Endothelial cell of umbilical vein (primary cell): ENCODE measurements around the gene DEGS2. TPM values are rescaled to one million over a fixed set of nuclear protein-coding genes. Genes with fewer than 3 reads are reported as not detected.

Source experiments
- BruUV-seq: library from RNA; stranded (reverse); fragments of 400-500 nt; replicated peaks from 2 replicates; lab custom pipeline; 2021; lab: Mats Ljungman, UMichigan
- CTCF ChIA-PET: fragments of 300-600, 350-600 bp; sonication (Branson Sonifier 250); formaldehyde crosslinking; loops from one replicate; lab custom pipeline; 2021; ENCODE audit warnings: antibody characterized with exemption, inconsistent platforms; lab: Charles Lee
- POLR2A ChIA-PET: fragments of 300-600, 350-600 bp; sonication (Branson Sonifier 250); formaldehyde crosslinking; loops from one replicate; lab custom pipeline; 2021; ENCODE audit warnings: antibody characterized with exemption, inconsistent platforms; lab: Charles Lee
- DNase-seq: peaks from one replicate; pipeline ENCODE4 v3.0.0-alpha.2; 2011; ENCODE audit warnings: low read depth, low spot score
- FAIRE-seq: peaks from 2 replicates; lab custom pipeline; 2011; peaks lifted over from hg19 to GRCh38; lab: Jason Lieb, UNC
- H2AFZ ChIP-seq: 2 replicates; pipeline ENCODE4 v1.6.0; 2012; ENCODE audit warnings: low read depth, low read length, control low read depth, inconsistent platforms
- H3K27ac ChIP-seq: 2 replicates; pipeline ENCODE4 v1.5.1; 2011; ENCODE audit warnings: low read depth, mild to moderate bottlenecking, control low read depth, low read length, moderate library complexity; ENCODE audit not compliant: insufficient read depth
- H3K27me3 ChIP-seq, 2 experiments: 2 replicates each; pipeline versions ENCODE4 v1.6.0 to v1.6.1; 2011; ENCODE audit warnings: low read length in 2 of 2, mixed read lengths in 1 of 2; ENCODE audit not compliant: control insufficient read depth in 2 of 2, insufficient read depth in 2 of 2
- H3K36me3 ChIP-seq, 2 experiments: 2 replicates in 1 of 2; 3 replicates in 1 of 2; pipeline ENCODE4 v1.5.1; 2011; ENCODE audit warnings: low read length in 2 of 2, mild to moderate bottlenecking in 1 of 2, moderate library complexity in 1 of 2; ENCODE audit not compliant: control insufficient read depth in 2 of 2, insufficient read depth in 2 of 2; ENCODE audit errors: extremely low read depth in 1 of 2
- H3K4me1 ChIP-seq: 3 replicates; pipeline ENCODE4 v1.5.1; 2011; ENCODE audit warnings: mild to moderate bottlenecking, low read length; ENCODE audit not compliant: control insufficient read depth, insufficient read depth; ENCODE audit errors: extremely low read depth
- H3K4me2 ChIP-seq: 2 replicates; pipeline ENCODE4 v1.6.1; 2011; ENCODE audit warnings: low read length, control low read depth, mixed read lengths; ENCODE audit not compliant: insufficient read depth
- H3K4me3 ChIP-seq, 3 experiments: fragments of 200-600 bp in 1 of 3; sonication (generic), shearing (Covaris generic) in 1 of 3; replicated peaks in 1 of 3; 2 replicates each; pipeline ENCODE4 v1.5.1; 2011 to 2016; ENCODE audit warnings: control low read depth in 3 of 3, low read length in 3 of 3, mild to moderate bottlenecking in 2 of 3, inconsistent platforms in 1 of 3, low read depth in 1 of 3, moderate library complexity in 1 of 3; ENCODE audit not compliant: insufficient read depth in 1 of 3
- H3K79me2 ChIP-seq: 2 replicates; pipeline ENCODE4 v1.6.0; 2012; ENCODE audit warnings: low read length, inconsistent platforms; ENCODE audit not compliant: control insufficient read depth, insufficient read depth
- H3K9ac ChIP-seq: replicated peaks from 2 replicates; pipeline ENCODE3; 2011; ENCODE audit warnings: low read length, control low read depth; ENCODE audit not compliant: insufficient read depth; ENCODE audit errors: extremely low read depth
- H3K9me1 ChIP-seq: replicated peaks from 3 replicates; pipeline ENCODE4 v1.6.0; 2011; ENCODE audit warnings: mild to moderate bottlenecking, low read length; ENCODE audit not compliant: control insufficient read depth, insufficient read depth; ENCODE audit errors: extremely low read depth
- H3K9me3 ChIP-seq: replicated peaks from 2 replicates; pipeline ENCODE4 v1.5.1; 2012; ENCODE audit warnings: low read length, inconsistent platforms; ENCODE audit not compliant: control insufficient read depth, insufficient read depth
- H4K20me1 ChIP-seq: replicated peaks from 2 replicates; pipeline ENCODE3; 2011; ENCODE audit warnings: mild to moderate bottlenecking, low read length; ENCODE audit not compliant: control insufficient read depth, insufficient read depth; ENCODE audit errors: extremely low read depth
- EZH2 ChIP-seq: IDR thresholded peaks from 2 replicates; pipeline ENCODE4 v1.6.1; 2012; ENCODE audit warnings: borderline replicate concordance, low read depth, mild to moderate bottlenecking, moderate library complexity, low read length, inconsistent platforms; ENCODE audit not compliant: severe bottlenecking
- FOS ChIP-seq: IDR thresholded peaks from 2 replicates; pipeline ENCODE4 v1.6.1; 2011; ENCODE audit warnings: mild to moderate bottlenecking, low read length, moderate library complexity, borderline replicate concordance; ENCODE audit not compliant: insufficient read depth
- GATA2 ChIP-seq: IDR thresholded peaks from 2 replicates; pipeline ENCODE4 v1.7.0; 2011; ENCODE audit warnings: low read depth, mild to moderate bottlenecking, moderate library complexity, mixed read lengths, low read length; ENCODE audit not compliant: insufficient read length, insufficient read depth
- JUN ChIP-seq: IDR thresholded peaks from 2 replicates; pipeline ENCODE4 v1.6.1; 2011; ENCODE audit warnings: borderline replicate concordance, low read depth; ENCODE audit not compliant: insufficient read length, insufficient read depth
- MYC ChIP-seq: IDR thresholded peaks from one replicate; pipeline ENCODE4 v1.6.1; 2011; ENCODE audit warnings: mild to moderate bottlenecking, low read depth, low read length
- POLR2A ChIP-seq: IDR thresholded peaks from 2 replicates; pipeline ENCODE4 v1.6.1; 2012; ENCODE audit warnings: low read depth, mild to moderate bottlenecking, control low read depth, low read length
- POLR2AphosphoS5 ChIP-seq: IDR thresholded peaks from 2 replicates; pipeline ENCODE4 v1.6.1; 2012; ENCODE audit warnings: low read depth, mild to moderate bottlenecking, control low read depth, low read length, moderate library complexity; ENCODE audit not compliant: insufficient read depth
- dilution Hi-C: fragments of 300-500 bp; cut with MboI; formaldehyde crosslinking; loops from one replicate; pipeline ENCODE4 v1.15.0; 2019; ENCODE audit warnings: low sequenced_read_pairs; ENCODE audit not compliant: extremely low pct_ligation_motif_present
- intact Hi-C: fragments of 100-400 bp; cut with micrococcal nuclease; formaldehyde crosslinking; loops from one replicate; pipeline ENCODE4 v1.10.0; 2022
- polyA plus RNA-seq, 4 experiments: library from polyadenylated mRNA; depleted of rRNA in 3 of 4; stranded (reverse) in 3 of 4; unstranded in 1 of 4; fragments of >200 nt; gene quantifications; 2 replicates each; pipeline versions ENCODE4 v1.2.1 to v1.2.3, GENCODE V29; 2011 to 2012; ENCODE audit warnings: missing spikeins in 1 of 4
- total RNA-seq: library from RNA; stranded (reverse); gene quantifications from 2 replicates; pipeline ENCODE4 v1.2.3, GENCODE V29; 2021
- TF ChIP-seq, protein P1 (sequence below): IDR thresholded peaks from 2 replicates; pipeline ENCODE4 v1.6.1; 2011; ENCODE audit not compliant: insufficient read depth, insufficient read length
- TF ChIP-seq, protein P2 (sequence below), 2 donors: IDR thresholded peaks; 1 replicate in 1 of 2; 2 replicates in 1 of 2; pipeline ENCODE4 v1.5.1; 2011; ENCODE audit warnings: low read length in 2 of 2, mild to moderate bottlenecking in 2 of 2, moderate library complexity in 2 of 2, control low read depth in 1 of 2, inconsistent platforms in 1 of 2, low read depth in 1 of 2; ENCODE audit not compliant: insufficient read depth in 1 of 2; ENCODE audit errors: extremely low read depth in 1 of 2

DEGS2 gene
- total and polyA plus RNA-seq, 2 donors (not counting 3 experiments of a cell fraction or from before 2014, with no cell fraction given) = 0.06 TPM; not detected in 1

DNA sequence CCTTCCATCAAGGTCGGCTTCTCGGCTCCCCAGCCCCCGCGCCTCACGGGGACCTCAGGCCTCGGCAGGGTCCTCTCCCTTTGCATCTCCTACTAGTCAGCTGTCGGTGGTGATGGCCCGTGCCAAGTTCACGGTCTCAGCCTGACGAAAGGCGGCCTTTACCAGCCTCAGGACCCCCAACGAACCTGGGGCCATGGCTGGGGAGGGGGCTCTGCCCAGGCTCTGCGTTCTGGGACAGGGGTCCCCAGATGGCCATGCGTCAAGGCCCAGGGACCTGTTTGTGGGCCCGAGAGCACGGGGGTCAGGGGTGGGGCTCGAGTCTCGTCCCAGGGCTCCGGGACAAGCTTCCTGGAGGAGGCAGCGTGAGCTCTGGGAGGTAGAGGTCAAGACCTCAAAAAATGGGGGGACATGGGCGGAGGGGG, 32.8 kb upstream of the DEGS2 start:
- FAIRE-seq = no peak
- TF ChIP-seq POLR2AphosphoS5 (no peak), POLR2A (no peak), FOS (no peak)
- TF ChIP-seq, protein P1, sequence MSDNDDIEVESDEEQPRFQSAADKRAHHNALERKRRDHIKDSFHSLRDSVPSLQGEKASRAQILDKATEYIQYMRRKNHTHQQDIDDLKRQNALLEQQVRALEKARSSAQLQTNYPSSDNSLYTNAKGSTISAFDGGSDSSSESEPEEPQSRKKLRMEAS = no peak
- intact Hi-C loops = loop anchor here (1.0 to 2.0 kb wide), 5 partner anchors 49 to 461 kb away; no protein-coding TSS in a partner anchor

DNA sequence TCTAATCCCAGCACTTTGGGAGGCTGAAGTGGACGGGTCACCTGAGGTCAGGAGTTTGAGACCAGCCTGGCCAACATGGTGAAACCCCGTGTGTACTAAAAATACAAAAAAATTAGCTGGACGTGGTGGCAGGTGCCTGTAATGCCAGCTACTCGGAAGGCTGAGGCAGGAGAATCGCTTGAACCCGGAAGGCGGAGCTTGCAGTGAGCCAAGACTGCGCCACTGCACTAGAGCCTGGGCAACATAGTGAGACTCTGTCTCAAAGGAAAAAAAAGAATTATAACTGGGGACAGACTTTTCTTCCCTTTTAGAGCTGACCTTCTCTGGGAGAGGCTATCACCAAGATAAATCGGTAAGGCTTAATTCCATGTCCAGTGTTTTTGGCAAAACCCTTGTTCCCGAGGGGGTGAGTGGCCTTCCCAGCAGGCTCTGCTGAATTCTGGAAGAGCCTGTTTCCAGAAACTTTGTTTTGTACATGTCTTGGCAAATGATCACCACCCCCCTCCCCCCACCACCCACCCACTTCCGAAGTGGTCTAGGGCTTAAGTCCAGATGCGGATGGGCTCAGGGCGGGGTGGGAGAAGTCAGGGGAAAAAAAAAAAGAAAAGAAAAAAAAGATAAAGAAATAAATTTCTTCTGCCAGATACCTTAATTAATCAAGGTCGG, 32.3 kb upstream of the DEGS2 start:
- H3K27ac ChIP-seq = no peak overlapping the region
- dilution Hi-C loops = no loop called here
- H3K4me2 ChIP-seq = no peak overlapping the region
- no TSS peak for BruUV-seq
- H3K27me3 ChIP-seq = no peaks in the 10 kb centered on the region
- intact Hi-C loops = loop anchor here (1.0 to 2.0 kb wide), 5 partner anchors 49 to 461 kb away; no protein-coding TSS in a partner anchor
- H2AFZ ChIP-seq = peak overlapping the region; percentile 92
- no peaks in the 10 kb centered on the region for H3K79me2 ChIP-seq
- H3K9me1 ChIP-seq = no peaks in the 10 kb centered on the region
- DNase-seq = no peak
- POLR2A ChIA-PET = no interaction called here
- H3K4me3 ChIP-seq = no peak overlapping the region
- H3K4me1 ChIP-seq = peaks cover 5% of the 10 kb centered on the region
- no peaks in the 10 kb centered on the region for H3K9me3 ChIP-seq
- TF ChIP-seq, protein P2, sequence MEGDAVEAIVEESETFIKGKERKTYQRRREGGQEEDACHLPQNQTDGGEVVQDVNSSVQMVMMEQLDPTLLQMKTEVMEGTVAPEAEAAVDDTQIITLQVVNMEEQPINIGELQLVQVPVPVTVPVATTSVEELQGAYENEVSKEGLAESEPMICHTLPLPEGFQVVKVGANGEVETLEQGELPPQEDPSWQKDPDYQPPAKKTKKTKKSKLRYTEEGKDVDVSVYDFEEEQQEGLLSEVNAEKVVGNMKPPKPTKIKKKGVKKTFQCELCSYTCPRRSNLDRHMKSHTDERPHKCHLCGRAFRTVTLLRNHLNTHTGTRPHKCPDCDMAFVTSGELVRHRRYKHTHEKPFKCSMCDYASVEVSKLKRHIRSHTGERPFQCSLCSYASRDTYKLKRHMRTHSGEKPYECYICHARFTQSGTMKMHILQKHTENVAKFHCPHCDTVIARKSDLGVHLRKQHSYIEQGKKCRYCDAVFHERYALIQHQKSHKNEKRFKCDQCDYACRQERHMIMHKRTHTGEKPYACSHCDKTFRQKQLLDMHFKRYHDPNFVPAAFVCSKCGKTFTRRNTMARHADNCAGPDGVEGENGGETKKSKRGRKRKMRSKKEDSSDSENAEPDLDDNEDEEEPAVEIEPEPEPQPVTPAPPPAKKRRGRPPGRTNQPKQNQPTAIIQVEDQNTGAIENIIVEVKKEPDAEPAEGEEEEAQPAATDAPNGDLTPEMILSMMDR (IDR thresholded peaks at IDR 0.05; ENCODE audit: extremely low read depth in 1 of 2, insufficient read depth in 1 of 2, low read depth in 1 of 2, low read length in 2 of 2) = no peak
- TF ChIP-seq POLR2A (no peak), FOS (no peak), GATA2 (no peak), POLR2AphosphoS5 (no peak), EZH2 (no peak), JUN (no peak), MYC (no peak)
- TF ChIP-seq, protein P1 = no peak
- H4K20me1 ChIP-seq = no peaks in the 10 kb centered on the region
- CTCF ChIA-PET = interaction anchor here (1.1 to 2.0 kb wide), 5 partner anchors 30 to 208 kb away, joined by 3 to 26 read pairs (median 5); no protein-coding TSS in a partner anchor
- H3K36me3 ChIP-seq = no peaks in the 10 kb centered on the region
- no peak overlapping the region for H3K9ac ChIP-seq
- FAIRE-seq = no peak

More for the DNA sequence above, 32.8 kb upstream of the DEGS2 start:
- dilution Hi-C loops = no loop called here
- Histone ChIP-seq H3K4me3 (peak overlapping the region in 1 of 3 experiments; percentile 10), H3K9ac (peak overlapping the region; percentile 30), H3K4me2 (peak overlapping the region; percentile 37), H2AFZ (peak overlapping the region; percentile 92), H3K9me1 (no peaks in the 10 kb centered on the region), H3K27me3 (no peaks in the 10 kb centered on the region), H3K79me2 (no peaks in the 10 kb centered on the region), H3K27ac (peak overlapping the region; percentile 45), H4K20me1 (no peaks in the 10 kb centered on the region), H3K4me1 (peaks cover 5% of the 10 kb centered on the region), H3K9me3 (no peaks in the 10 kb centered on the region), H3K36me3 (no peaks in the 10 kb centered on the region)
- POLR2A ChIA-PET = no interaction called here
- DNase-seq = no peak
- CTCF ChIA-PET = interaction anchor here (1.0 to 2.0 kb wide), 21 partner anchors 8 to 221 kb away, joined by 3 to 26 read pairs (median 5); no protein-coding TSS in a partner anchor
- TSS peak; percentile 43 for BruUV-seq
